GM21381 (cell line): Measurements from ENCODE around the gene SAMD4A.

Source experiments
- ATAC-seq: cut with Tn5 transposase; IDR thresholded peaks from one replicate; pipeline ENCODE4 v1.9.1; 2021; ENCODE audit warnings: mild to moderate bottlenecking, moderate library complexity; ENCODE audit not compliant: unreplicated experiment

Gene SAMD4A

GRCh38 chr14:54815016-54815415 is 248.1 kb downstream of the SAMD4A start:
- no peak for ATAC-seq

GRCh38 chr14:54815515-54815914 is 248.6 kb downstream of the SAMD4A start:
- no peak for ATAC-seq

GRCh38 chr14:54816450-54816849 is 249.5 kb downstream of the SAMD4A start:
- ATAC-seq, result no peak

- no peak for ATAC-seq
These were observed 250.6 kb downstream of the SAMD4A start for GRCh38 chr14:54817506-54817905.

GRCh38 chr14:54818201-54819133 is 251.5 kb downstream of the SAMD4A start:
- ATAC-seq, result no peak

- no peak for ATAC-seq
These were observed 255.8 kb downstream of the SAMD4A start for GRCh38 chr14:54822685-54823084.

GRCh38 chr14:54823757-54824549 is 257.0 kb downstream of the SAMD4A start:
- no peak for ATAC-seq

GRCh38 chr14:54828037-54828436 is 261.1 kb downstream of the SAMD4A start:
- ATAC-seq, result no peak

- ATAC-seq, result no peak
These were observed 262.7 kb downstream of the SAMD4A start for GRCh38 chr14:54829486-54830224.

GRCh38 chr14:54830650-54831049 is 263.7 kb downstream of the SAMD4A start:
- no peak for ATAC-seq

GRCh38 chr14:54834081-54834480 is 267.2 kb downstream of the SAMD4A start:
- ATAC-seq, result no peak

GRCh38 chr14:54834727-54835126 is 267.8 kb downstream of the SAMD4A start:
- no peak for ATAC-seq

GRCh38 chr14:54836231-54836630 is 269.3 kb downstream of the SAMD4A start:
- ATAC-seq, result no peak

GRCh38 chr14:54837508-54838149 is 270.7 kb downstream of the SAMD4A start:
- no peak for ATAC-seq

- ATAC-seq, result no peak
These were observed 272.1 kb downstream of the SAMD4A start for GRCh38 chr14:54838931-54839512.

- ATAC-seq, result no peak
These were observed 272.8 kb downstream of the SAMD4A start for GRCh38 chr14:54839701-54840119.

- no peak for ATAC-seq
These were observed 273.4 kb downstream of the SAMD4A start for GRCh38 chr14:54840336-54840735.

- no peak for ATAC-seq
These were observed 273.9 kb downstream of the SAMD4A start for GRCh38 chr14:54840798-54841197.
